NCI-H526 treated with DMSO at 0.1 percent for 48 hours (cell line): ENCODE data around the gene SPAG16.
"Not testable (repeated sequence)": the region's sequence is repeated elsewhere in the genome, so short reads cannot be mapped to it uniquely, and the experiment has no call there.

Source experiments
- DNase-seq: peaks from one replicate; lab custom pipeline; 2025; lab: John Stamatoyannopoulos, UW

Gene SPAG16

DNA sequence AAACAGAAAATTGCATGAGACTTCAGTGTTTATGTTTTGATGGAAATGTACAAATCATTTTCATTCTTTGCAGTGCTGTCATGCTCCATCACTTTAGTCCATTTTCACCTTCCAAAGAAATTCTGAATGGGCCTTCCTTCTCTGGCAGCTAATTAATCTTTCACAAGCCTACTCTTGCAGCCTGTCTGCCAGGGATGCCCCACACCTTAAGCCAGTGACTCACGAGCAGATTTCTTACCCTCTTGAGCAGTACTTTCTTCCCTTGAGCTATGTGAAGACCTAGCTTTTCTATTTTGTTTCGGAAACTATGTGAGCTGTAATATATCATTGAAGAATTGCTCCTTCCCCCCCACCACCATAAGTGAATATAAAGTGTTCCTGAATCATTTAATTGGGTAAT, 722.3 kb downstream of the SPAG16 start:
- DNase-seq: no peak

- DNase-seq: no peak
These were observed 727.4 kb downstream of the SPAG16 start for GRCh38 chr2:214011676-214012075.

DNA sequence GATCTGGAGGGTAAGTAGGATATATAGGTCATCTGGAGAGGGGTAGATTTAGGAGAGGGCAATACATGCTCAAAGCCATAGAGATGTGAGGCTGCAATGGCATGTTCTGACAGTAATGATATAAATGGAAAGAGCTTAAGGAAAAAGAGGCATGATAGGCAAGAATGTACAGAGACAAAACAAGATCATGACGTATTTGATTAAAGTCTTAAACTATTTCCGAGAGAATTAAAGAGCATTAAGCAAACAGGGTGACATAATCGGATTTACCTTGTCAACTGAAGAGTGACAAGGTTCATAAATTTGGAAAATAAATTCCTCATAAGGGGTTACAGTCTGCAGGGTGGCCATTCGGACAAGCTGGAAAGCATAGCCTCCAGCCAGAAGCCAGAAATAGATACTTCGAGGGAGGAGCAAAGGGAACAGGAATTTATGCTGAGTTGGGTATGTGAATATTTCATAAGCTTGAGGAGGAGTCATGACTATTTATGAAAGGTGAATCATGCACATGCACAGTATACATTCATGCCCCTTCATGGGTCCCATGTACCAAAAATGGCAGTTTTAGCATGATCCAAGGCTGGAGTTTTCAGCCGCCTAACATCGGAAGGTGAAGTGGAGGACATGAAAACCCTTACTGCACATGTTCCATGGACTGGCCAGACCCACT, 730.4 kb downstream of the SPAG16 start:
- DNase-seq: no peak

GRCh38 chr2:214019229-214019972, 735.1 kb downstream of the SPAG16 start:
- no peak for DNase-seq

- no peak for DNase-seq
These were observed 735.7 kb downstream of the SPAG16 start for GRCh38 chr2:214019973-214020345.

DNA sequence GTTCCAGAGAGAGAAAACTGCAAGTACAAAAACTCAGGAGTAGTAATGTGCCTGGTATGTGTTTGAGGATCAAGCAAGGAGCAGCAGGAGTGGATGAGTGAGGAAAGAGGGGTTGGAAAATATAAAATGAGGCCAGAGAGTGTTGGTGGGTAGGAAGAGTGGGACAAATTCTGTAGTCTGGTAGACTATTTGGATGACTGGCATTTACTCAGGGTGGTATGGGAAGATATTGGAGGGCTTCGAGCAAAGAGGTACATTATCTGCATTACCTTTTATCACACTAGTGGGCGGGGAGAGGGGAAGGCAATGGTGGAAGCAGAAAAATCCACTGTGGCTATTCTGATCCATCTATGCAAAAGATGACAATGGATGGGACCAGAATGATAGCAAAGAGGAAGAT, 744.9 kb downstream of the SPAG16 start:
- no peak for DNase-seq

DNA sequence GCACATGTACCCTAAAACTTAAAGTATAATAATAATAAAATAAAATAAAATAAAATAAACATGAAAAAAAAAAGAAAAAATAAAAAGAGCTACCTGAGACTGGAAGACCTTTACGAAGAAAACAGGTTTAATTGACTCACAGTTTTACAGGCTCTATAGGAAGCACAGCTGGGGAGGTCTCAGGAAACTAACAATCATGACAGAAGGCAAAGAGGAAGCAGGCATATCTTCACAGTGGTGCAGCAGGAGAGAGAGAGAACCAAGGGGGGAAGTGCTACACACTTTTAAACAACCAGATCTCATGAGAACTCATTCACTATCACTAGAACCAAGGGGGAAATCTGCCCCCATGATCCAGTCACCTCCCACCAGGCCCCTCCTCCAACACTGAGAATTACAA, 747.3 kb downstream of the SPAG16 start:
- no peak for DNase-seq

DNA sequence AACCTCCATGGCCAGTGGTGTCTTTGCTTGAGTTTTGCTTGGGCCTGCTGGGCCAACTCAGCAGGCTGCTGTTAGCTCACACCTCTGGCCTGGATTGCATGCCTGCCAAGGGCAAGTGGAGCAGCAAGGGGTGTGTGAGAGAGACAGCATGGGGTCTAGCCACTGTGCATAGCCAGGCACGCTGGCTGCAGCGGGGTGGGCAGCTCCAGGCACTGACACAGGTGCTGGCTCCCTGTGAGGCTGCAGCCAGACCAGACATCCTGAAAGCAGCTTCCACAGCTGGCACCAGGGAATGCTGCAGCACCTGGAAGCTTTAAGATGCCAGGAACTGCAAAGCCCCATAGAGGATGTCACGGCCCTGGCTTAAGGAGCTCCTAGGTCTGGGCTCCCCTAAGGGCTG, 750.2 kb downstream of the SPAG16 start:
- no peak for DNase-seq

- DNase-seq: no peak
These were observed 751.0 kb downstream of the SPAG16 start for GRCh38 chr2:214035091-214035852.

GRCh38 chr2:214035921-214036320, 751.7 kb downstream of the SPAG16 start:
- DNase-seq: no peak

GRCh38 chr2:214038186-214038585, 753.9 kb downstream of the SPAG16 start:
- DNase-seq: no peak

- no peak for DNase-seq
These were observed 766.5 kb downstream of the SPAG16 start for GRCh38 chr2:214050731-214051130.

GRCh38 chr2:214051585-214051984, 767.3 kb downstream of the SPAG16 start:
- DNase-seq: no peak

DNA sequence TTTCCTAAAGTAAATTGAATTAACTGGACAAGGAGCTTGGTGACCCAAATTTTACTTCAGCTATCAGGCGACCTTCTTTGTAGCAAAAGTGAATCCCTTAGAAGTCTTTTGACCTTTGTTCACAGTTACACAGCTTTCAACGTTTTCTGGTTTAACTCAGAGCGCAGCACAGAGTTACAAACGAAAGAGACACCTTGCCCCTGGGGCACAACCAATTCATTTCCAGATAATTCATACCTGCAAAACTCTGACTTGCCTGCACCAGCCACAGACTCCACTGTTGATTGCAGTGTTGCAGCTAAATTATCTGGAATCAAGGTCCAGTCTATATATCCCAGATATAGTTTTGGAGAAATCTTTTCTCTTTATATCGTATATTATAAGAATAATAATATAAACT, 768.0 kb downstream of the SPAG16 start:
- no peak for DNase-seq

DNA sequence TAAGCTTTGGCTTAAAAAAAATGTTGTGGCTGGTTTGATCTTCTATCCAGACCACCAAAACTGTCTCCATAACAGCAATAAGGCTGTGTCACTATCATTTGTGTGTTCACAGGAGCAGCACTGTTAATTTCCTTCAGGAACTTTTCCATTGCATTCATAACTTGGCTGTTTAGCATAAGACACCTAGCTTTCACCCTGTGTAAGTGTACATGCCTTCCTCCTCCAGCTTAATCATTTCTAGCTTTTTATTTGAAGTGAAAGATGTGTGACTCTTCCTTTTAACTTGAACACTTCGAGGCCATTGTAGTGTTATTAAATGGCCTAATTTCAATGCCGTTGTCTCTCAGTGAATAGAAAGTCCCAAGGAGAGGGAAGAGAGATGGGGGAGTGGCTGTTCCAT, 773.7 kb downstream of the SPAG16 start:
- DNase-seq: no peak

DNA sequence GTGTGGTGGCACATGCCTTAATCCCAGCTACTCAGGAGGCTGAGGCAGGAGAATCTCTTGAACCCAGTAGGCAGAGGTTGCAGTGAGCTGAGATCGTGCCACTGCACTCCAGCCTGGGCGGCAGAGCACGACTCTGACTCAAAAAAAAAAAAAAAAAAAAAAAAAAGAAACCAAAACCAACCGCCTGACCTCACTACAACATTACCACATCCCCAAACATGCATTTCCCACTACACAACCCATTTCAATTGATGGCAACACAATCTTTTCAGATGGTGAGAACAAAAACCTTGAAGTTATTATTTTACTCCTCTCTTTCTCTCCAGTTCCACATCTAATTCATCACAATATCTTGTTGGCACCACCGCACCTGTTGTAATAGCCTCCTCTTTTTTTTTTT, 778.0 kb downstream of the SPAG16 start:
- DNase-seq: not testable (repeated sequence)

GRCh38 chr2:214064471-214064870, 780.2 kb downstream of the SPAG16 start:
- DNase-seq: no peak

GRCh38 chr2:214066862-214067261, 782.6 kb downstream of the SPAG16 start:
- no peak for DNase-seq

DNA sequence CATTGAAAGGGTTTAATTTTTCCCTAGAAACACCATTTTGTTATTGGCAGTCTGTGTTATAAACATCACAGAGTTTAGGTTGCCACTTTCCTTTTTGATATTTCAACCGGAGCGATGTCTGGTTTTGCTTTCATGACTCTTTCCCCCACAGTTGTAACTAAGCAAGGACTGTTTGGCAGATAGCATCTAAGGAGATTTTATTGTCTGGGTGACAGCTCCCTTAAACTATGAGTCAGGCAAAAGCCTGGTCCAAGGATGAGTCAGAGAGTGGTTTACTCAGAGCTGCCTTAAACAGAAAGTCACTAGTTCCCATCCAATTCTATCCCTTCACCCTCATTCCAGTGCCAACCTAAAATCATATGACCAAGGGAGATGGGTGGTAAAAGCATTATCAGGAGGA, 785.0 kb downstream of the SPAG16 start:
- no peak for DNase-seq

- no peak for DNase-seq
These were observed 791.2 kb downstream of the SPAG16 start for GRCh38 chr2:214075456-214075855.

- DNase-seq: no peak
These were observed 792.3 kb downstream of the SPAG16 start for GRCh38 chr2:214076527-214076926.

GRCh38 chr2:214077727-214078126, 793.5 kb downstream of the SPAG16 start:
- DNase-seq: no peak

DNA sequence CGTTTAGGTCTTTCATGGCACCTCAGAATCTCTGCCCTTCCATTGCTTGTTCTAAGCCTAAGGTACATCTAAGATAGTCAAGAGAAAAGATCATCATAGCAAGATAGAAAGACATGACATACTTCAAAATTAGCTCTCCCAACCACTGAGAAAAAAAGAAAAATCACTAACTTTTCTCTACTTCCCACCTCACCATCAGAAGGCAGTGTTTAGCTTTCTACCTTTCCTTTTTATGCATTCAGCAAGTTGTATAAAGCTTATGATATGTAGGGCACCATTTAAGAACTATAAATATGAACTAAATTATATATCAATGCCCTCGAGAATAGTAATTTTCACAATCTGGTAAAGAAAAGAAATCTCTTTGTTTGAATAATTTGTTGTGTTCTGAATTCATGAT, 794.8 kb downstream of the SPAG16 start:
- no peak for DNase-seq
